HG03280 (cell line): ENCODE data around the gene PBX1.

Experiments
- ATAC-seq: cut with Tn5 transposase; IDR thresholded peaks from one replicate; pipeline ENCODE4 v1.9.1; 2021; ENCODE audit warnings: mild to moderate bottlenecking, moderate library complexity; ENCODE audit not compliant: unreplicated experiment

PBX1 gene

DNA sequence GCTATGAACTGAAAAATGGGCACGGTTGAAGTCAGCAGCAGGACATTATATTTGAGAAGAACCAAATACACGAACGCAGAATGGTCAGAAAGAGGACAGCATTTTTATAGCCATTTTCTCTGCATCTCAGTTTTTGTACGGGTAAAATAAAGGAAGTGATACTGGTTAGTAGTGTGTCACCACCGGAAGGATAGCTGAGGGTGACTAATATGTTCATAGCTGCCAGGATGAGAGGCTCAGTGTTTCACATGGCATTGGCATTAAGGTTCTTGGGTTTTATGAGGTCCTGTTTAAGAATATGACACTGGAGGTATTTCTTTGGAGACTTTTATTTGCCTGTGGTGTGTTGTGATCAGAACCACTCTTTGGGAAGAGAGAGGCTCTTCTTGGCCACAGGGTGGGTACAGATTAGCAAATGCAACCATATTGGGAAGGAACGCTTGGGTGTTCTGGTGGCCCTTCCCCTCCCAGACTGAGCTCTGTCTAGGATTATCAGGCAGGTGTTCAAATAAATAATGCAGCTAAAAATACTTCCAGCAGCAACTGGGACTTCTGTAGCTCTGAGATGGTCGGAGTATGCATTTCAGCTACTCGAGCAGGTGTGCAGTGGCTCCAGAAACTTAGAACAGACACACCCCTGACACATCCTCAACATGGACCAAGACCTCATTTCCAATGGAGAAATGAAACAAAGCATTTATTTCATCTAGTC, 158.2 kb downstream of the PBX1 start:
- no peak for ATAC-seq

DNA sequence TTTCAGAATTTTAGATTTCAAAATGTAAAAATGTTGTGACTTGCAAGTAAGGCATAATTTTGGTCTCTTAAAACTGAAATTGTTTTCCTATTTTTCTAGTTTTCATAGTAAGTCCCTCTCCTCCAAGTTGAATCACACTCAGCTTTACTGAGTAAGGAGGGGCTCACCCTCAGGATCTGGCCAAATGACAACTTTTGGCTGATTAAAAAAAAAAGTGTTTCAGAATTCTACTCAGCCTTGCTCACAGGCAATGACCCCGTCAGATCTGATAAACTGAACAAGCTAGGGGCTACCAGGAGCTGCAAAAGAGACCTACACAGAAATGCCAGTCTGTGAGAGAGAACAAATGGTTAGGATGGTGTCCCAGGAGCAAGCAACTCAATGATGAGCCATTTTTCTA, 159.8 kb downstream of the PBX1 start:
- ATAC-seq: no peak

DNA sequence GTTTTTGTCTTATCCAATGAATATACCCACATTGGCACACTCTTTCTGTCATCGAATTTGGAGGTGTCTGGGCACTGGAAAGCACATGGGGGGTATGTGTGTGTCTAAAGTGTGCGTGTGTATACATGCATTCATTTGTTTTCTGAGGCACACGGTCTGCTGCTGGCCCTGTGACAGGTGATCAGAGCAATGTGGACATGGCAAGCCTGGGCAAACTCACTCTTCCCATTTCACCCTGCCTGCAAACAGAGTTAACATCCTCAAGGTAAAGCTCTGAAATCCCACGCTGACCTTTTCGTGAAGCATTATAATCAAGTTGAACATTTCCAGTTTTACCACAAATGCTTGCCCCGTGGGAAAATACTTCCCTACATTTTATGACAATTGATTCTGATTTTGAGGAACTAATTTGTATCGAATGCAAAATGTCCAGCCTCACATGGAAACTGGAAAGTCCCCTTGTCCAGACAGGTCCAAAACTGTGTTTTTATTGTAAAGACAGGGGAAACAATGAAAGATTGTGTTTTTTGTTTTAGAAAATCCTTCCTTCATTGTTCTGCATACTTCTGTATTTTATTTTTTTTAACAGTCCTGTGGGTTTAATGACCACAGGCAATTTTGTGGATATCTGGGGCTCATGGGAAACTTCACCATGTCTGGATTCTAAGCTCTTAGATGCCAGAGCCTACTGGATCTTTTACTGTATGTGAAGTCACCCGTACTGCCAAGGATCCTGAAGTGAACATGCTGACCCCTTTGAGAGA, 160.9 kb downstream of the PBX1 start:
- no peak for ATAC-seq

DNA sequence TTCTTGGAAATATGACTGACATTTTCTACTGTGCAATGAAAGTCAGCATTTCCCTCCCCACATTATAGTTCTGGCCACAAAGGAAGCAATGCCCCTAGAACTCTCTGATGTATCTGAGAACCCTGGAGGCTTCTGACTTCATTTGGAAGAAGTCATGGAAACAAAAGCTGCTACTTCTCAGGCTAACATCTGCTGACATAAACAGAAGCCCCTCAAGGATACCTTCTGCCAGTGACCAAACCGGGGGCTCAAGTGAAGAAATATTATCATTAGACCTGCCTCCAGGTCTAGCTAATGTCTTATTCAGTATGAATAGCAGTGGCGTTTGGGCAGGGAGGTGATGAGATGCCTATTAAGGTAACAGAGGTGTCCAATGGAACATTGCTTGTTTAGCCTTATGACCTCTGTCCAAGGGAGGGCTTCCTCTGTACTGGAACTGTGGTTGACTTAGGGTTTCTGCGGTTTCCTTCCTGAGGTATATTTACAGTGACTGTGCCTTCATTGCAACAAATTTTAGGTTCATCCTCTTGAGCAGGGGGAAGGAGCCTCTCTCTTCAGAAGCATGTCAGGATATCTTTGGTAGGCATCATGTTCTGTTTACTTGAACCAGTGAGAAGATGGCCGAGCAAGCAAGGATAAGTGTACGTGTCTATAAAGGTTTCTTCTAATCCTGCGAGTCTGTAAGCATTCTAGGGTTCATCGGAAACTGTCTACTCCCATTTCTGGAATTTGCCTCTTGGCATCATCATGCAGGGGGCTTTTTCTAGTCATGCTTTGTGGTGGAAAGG, 161.7 kb downstream of the PBX1 start:
- ATAC-seq: no peak

DNA sequence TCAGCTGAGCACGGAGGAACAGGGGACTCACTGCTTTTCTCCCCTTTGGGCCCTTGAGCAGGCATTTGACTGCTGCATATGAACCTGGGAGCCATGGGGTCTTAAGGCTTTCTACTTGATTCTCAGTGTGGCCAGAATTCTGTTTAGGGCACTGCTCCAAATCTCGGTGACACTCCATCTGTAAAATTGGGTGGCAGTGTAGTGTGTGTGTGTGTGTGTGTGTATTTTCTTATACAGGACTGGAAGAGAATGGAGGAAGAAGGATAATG, 162.2 kb downstream of the PBX1 start:
- ATAC-seq: no peak

DNA sequence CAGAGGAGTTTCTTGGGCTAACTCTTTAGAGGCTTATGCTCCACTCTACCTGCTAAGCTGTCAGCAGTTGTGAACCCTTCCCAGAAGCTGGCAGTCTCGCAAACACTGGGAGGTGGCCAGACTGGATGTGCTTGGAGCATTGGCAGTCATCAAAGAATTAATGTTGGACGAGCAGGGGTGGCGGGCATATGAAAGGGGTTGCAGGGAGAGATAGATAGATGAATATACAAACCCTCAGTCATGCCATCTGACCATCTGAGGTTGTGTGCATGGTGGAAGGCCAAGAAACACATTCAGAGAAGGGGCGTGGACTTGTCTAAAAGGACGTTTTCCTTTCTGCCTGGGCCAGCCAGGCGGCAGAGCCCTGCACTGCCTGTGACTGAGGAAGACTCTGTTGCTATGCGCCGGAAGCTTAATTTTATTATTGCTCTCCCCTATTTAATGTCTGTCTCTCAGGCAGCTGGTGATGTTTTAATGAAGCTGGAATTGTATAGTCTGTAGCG, 164.4 kb downstream of the PBX1 start:
- ATAC-seq: no peak

GRCh38 chr1:164725401-164725800, 166.4 kb downstream of the PBX1 start:
- ATAC-seq: no peak

GRCh38 chr1:164726235-164726634, 167.3 kb downstream of the PBX1 start:
- no peak for ATAC-seq

GRCh38 chr1:164728719-164729118, 169.7 kb downstream of the PBX1 start:
- no peak for ATAC-seq

DNA sequence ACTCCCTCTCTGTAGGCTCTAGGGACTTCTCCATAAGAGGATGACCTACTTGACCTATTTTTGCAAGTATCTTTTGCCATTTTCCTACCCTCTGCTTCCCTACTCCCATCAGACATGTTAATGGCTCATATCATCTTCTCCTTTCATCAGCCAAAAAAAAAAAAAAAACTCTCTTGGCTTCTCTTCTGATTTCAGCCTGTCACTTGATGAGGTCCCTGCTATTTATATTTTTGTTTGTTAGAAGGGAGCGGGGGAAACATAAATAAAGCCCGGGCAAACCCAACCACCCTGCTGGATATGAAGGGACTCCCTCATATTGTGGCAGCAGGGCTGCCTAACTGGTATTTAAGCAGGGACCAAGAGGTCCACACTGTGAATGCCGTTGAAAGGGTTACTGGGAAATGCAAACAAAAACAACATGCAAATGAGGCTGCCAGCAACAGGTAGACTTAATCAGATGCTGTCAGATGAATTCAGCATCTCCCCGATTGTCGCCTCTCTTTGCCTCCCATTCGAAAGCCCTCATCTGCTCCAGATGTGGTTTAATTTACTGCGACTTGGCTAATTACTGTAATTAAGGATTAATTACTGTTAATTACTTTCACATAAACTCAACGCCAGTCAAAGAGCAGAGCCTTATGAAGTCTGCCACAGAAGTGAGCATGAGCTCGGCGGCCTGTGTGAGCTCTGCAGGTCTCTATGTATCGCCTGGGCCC, 172.3 kb downstream of the PBX1 start:
- ATAC-seq: no peak

DNA sequence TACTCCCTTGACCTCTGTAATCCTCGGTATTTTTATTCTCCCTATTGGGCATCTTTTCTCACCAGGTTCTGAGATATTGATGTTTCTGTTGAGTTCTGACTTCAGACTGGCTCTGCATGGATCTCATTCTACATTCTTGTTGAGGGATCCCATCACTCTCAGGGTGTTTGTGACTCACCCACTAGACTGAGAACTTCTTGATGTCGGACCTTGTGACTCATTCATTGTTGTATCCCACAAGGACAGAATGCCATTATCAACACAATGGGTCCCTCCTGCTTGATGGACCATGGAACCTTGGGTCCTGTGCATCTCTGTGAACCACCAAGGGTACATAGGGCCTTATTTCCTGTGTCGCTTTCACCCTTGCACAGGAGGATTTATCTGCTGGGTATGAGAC, 174.1 kb downstream of the PBX1 start:
- ATAC-seq: no peak

DNA sequence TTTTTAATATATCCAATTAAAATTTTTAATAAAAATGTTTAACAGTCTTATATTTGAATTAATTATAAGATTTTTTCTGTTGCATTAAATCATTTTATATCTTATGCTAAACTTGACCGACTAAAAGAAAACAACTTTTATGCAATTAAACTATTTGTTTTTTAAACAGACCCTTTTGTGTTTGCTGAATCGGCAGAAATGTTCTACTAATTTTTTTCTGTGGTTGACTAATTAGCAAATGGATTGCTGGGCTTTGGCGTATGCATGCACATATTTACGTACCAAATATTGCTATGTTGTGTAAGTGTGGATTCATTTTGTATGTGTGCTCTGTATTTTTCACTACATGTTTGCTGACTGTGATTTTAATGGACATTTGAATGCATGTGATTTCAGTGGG, 174.8 kb downstream of the PBX1 start:
- no peak for ATAC-seq

- no peak for ATAC-seq
Observed at GRCh38 chr1:164735315-164736052, 176.5 kb downstream of the PBX1 start.

GRCh38 chr1:164736137-164736536, 177.2 kb downstream of the PBX1 start:
- no peak for ATAC-seq

DNA sequence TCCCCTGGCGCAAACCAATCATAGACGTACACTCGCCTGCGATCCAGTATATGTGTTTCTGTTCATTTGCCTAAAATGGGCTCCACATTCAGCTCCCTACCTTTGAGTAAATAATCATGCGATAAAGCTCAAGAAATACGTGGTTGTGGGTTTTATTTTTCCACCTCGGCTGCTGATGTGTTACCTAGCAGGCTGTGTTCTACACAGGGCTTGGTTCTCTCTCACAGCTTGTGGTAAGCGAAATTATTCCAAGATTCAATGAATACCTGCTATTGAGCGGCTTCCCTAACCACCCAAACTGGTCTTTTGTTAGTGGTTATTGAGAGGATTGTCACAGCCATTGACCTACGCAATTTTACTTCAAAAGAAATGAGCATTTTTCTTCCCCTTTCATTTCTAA, 180.2 kb downstream of the PBX1 start:
- no peak for ATAC-seq

DNA sequence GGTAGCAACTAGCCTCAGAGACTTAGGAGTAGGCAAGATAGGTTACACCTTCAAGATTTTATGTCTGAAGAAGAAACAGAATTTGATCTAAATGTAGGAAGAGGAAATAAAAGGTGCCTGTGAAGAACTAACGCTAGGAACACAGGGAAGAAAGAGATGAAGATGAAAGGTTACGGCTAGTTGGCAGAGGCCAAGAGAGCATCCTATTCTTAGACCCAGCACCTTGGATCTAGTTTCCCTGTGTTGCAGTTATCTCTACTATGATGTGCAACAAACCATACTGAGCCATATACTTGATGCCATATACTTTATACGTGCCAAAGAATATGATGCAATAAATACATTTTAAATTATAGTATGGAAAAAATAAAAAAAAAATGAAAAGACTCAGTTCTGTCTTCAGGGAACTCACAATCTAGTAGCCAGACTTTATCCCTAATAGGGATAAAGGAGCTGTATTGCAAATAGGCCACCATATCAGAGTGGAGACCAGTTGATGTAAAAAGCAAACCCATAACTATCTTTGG, 181.1 kb downstream of the PBX1 start:
- no peak for ATAC-seq

GRCh38 chr1:164742745-164743144, 183.8 kb downstream of the PBX1 start:
- ATAC-seq: no peak

GRCh38 chr1:164743976-164744375, 185.0 kb downstream of the PBX1 start:
- no peak for ATAC-seq

GRCh38 chr1:164745736-164746135, 186.8 kb downstream of the PBX1 start:
- no peak for ATAC-seq

GRCh38 chr1:164746632-164747031, 187.6 kb downstream of the PBX1 start:
- ATAC-seq: no peak
